SK-N-MC (cell line): Measurements from ENCODE around the gene ID2.

Source experiments
- EZH2 ChIP-seq: fragments of 200-600 bp; sonication (generic); IDR thresholded peaks from one replicate; pipeline ENCODE4 v1.6.1; 2017; ENCODE audit warnings: antibody characterized with exemption
- FOXP2 ChIP-seq: optimal IDR thresholded peaks from 2 replicates; pipeline ENCODE3; 2011; ENCODE audit warnings: mild to moderate bottlenecking, moderate library complexity; ENCODE audit not compliant: insufficient read depth; ENCODE audit errors: extremely low read length, control extremely low read depth
- POLR2AphosphoS5 ChIP-seq: IDR thresholded peaks from 2 replicates; pipeline ENCODE4 v1.6.1; 2012; ENCODE audit warnings: mild to moderate bottlenecking, low read depth, low read length, borderline replicate concordance

- TF ChIP-seq EZH2 = no peak
- TF ChIP-seq POLR2AphosphoS5 = no peak
- no peak for TF ChIP-seq FOXP2
Observed at GRCh38 chr2:8674420-8675009, 7.3 kb upstream of the ID2 start.
